Psoas muscle (tissue), 8 donors: ENCODE measurements around the gene ROR2. TPM values are rescaled to one million over a fixed set of nuclear protein-coding genes. Genes with fewer than 3 reads are reported as not detected.

Experiments
- ATAC-seq, 4 donors: fragments of 200-7000 bp; cut with Tn5 transposase; one replicate each; pipeline ENCODE4 v1.9.1; 2020; ENCODE audit warnings: moderate library complexity in 3 of 4, mild to moderate bottlenecking in 2 of 4
- DNase-seq, 2 donors: peaks; one replicate each; pipeline ENCODE4 v3.0.0-alpha.2; 2020
- H3K27ac ChIP-seq: fragments of 200-600 bp; one replicate; pipeline ENCODE4 v1.8.0; 2022
- H3K27me3 ChIP-seq, 3 donors: fragments of 200-600 bp in 1 of 3; one replicate each; pipeline versions ENCODE4 v1.6.1 to v1.8.0; 2013 to 2022; ENCODE audit warnings: low read length in 2 of 3, mild to moderate bottlenecking in 2 of 3, moderate library complexity in 1 of 3; ENCODE audit not compliant: insufficient read depth in 3 of 3
- H3K36me3 ChIP-seq, 2 donors: fragments of 200-600 bp in 1 of 2; one replicate each; pipeline versions ENCODE4 v1.6.1 to v1.8.0; 2013 to 2022; ENCODE audit warnings: low read depth in 1 of 2, mild to moderate bottlenecking in 1 of 2, moderate library complexity in 1 of 2; ENCODE audit not compliant: insufficient read depth in 1 of 2
- H3K4me1 ChIP-seq: fragments of 200-600 bp; one replicate; pipeline ENCODE4 v1.8.0; 2022
- H3K4me3 ChIP-seq: fragments of 200-600 bp; one replicate; pipeline ENCODE4 v1.8.0; 2022; ENCODE audit warnings: mild to moderate bottlenecking
- H3K9me3 ChIP-seq: fragments of 200-600 bp; one replicate; pipeline ENCODE4 v1.8.0; 2022
- CTCF ChIP-seq: fragments of 200-600 bp; IDR thresholded peaks from one replicate; pipeline ENCODE4 v1.8.0; 2022; ENCODE audit warnings: antibody characterized with exemption
- WGBS, 3 donors: extraction: QIAGEN DNeasy Blood & Tissue Kit; methylation state at CpG; one replicate each; pipeline versions ENCODE4 v1.1.6 to v1.1.7; 2013; 5-methylcytosine and 5-hydroxymethylcytosine counted together
- intact Hi-C, 2 donors: fragments of 100-400 bp; cut with DNase I; formaldehyde crosslinking; loops; one replicate each; pipeline versions ENCODE4 v1.11.0 to v1.14.2; 2022
- polyA plus RNA-seq, 3 donors: library from polyadenylated mRNA; stranded (reverse); fragments of 200-250 nt; gene quantifications; one replicate each; pipeline ENCODE4 v1.2.3, GENCODE V29; 2013
- total RNA-seq, 4 donors: library from RNA; stranded (reverse); fragmentation: NEBNext Ultra II Directional in 2 of 4; extraction: Animal tissue kit (Norgen Biotek cat#: 25700) in 2 of 4; gene quantifications; one replicate each; pipeline versions ENCODE4 v1.2.1 to v1.2.4, GENCODE V29; 2021 to 2023
- donor health status: healthy with polysubstance abuse.
- donor health status: DM: no; HTN: no; CAD: no; lungs with moderate emphysema.
- donor health status: Bipolar disorder and iron deficiency.
- donor health status: healthy.
- donor health status: DM: yes; HTN: yes; CAD: no.
- donor health status: DM: no; HTN: no; CAD: no.
- donor health status: DM: no; HTN: no; CAD: no.
- donor health status: DM: yes; HTN: yes; CAD: no.

Gene ROR2
- total and polyA plus RNA-seq, 7 donors: 0.05 to 0.52 (median 0.15) TPM

GRCh38 chr9:91937056-91937455, 13.0 kb downstream of the ROR2 start:
- H3K9me3 ChIP-seq: no peaks in the 10 kb centered on the region
- H3K4me3 ChIP-seq: no peak overlapping the region
- ATAC-seq: no peak
- no peak for TF ChIP-seq CTCF
- no peak overlapping the region for H3K27ac ChIP-seq
- no peaks in the 10 kb centered on the region for H3K36me3 ChIP-seq
- WGBS, 3 donors: 57 to 60% (median 59%) methylated on average over 9 of the region's 9 CpGs
- H3K27me3 ChIP-seq: no peaks in the 10 kb centered on the region
- no peak for DNase-seq
- no peaks in the 10 kb centered on the region for H3K4me1 ChIP-seq
- intact Hi-C loops: no loop called here

- 82 to 87% (median 82%) methylated on average over 11 to 13 of the region's 13 CpGs for WGBS, 3 donors
Observed at GRCh38 chr9:91935805-91936514, 14.1 kb downstream of the ROR2 start.

GRCh38 chr9:91935066-91935749, 14.8 kb downstream of the ROR2 start:
- Histone ChIP-seq H3K27me3 (no peaks in the 10 kb centered on the region), H3K4me1 (no peaks in the 10 kb centered on the region), H3K36me3 (no peaks in the 10 kb centered on the region), H3K27ac (no peak overlapping the region), H3K9me3 (peaks cover 10% of the 10 kb centered on the region), H3K4me3 (no peak overlapping the region)
- no peak for ATAC-seq
- no peak for DNase-seq
- no peak for TF ChIP-seq CTCF
- intact Hi-C loops: no loop called here
- 53 to 59% (median 58%) methylated on average over 13 of the region's 13 CpGs for WGBS, 3 donors

More at GRCh38 chr9:91935805-91936514, 14.1 kb downstream of the ROR2 start:
- Histone ChIP-seq H3K4me3 (no peak overlapping the region), H3K27ac (no peak overlapping the region), H3K4me1 (no peaks in the 10 kb centered on the region), H3K36me3 (no peaks in the 10 kb centered on the region), H3K27me3 (no peaks in the 10 kb centered on the region), H3K9me3 (peaks cover 2% of the 10 kb centered on the region)
- intact Hi-C loops: no loop called here
- no peak for TF ChIP-seq CTCF
- DNase-seq (no peak), ATAC-seq (no peak)

GRCh38 chr9:91934654-91935053, 15.4 kb downstream of the ROR2 start:
- intact Hi-C loops: no loop called here
- Histone ChIP-seq H3K36me3 (no peaks in the 10 kb centered on the region), H3K9me3 (peaks cover 15% of the 10 kb centered on the region), H3K4me1 (no peaks in the 10 kb centered on the region), H3K27me3 (no peaks in the 10 kb centered on the region), H3K27ac (no peak overlapping the region), H3K4me3 (no peak overlapping the region)
- DNase-seq: no peak
- TF ChIP-seq CTCF: no peak
- no peak for ATAC-seq
- WGBS, 3 donors: 43 to 70% (median 63%) methylated on average over 3 of the region's 3 CpGs
